ENCODE measurements around the gene TEX19.

Gene TEX19

DNA sequence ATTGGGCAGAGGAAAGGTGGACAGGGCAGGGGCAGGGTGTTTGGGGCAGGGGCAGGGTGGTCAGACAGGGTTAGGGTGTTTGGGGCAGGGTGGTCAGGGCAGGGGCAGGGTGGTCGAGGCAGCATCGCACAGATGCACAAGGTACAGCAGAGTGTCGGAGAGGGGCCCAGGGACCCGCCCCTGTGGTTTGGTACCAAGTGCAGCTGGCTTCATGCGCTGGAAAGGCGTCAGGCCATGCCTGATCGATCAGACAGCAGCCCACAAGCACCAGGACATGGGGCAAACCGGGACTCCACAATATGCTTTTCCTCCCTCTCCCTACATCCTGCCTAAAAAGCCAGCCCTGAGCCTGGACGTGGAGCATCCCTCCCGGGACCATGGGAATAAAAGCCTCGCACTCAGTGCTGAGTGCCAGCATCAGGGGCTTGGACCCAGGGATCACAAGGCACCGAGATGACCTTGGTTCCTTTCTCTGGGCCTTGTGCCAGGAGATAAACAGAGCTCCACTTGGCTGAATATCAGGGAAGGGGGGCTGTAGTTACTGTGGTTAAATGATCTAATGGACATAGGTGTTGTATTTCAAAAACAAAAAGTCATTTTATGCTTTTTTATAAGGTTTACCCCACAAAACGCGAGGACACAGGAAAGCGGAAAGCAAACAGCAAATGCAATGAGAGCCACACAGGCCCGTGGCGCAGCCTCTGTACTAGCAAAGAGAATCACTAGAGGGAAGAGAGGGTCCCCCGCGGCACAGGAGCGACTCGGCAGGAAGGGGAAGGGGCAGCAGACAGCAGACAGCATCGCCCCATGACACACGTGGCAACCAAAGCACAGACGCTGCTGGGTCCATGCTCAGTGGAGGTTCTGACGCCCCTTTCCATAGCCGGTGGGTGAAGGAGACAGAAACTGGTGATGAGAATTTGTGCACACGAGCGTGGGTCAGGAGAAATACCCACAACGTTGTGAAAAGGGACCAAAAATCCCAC is 53.8 kb downstream of the TEX19 start:
- DNase-seq: no peak
